Neural cell (in vitro differentiated cells): ENCODE data around the gene TRAF3. TPM values are rescaled to one million over a fixed set of nuclear protein-coding genes. Genes with fewer than 3 reads are reported as not detected.

Experiments
- H2AFZ ChIP-seq: fragments of 200-600, 300-800 bp; sonication (generic), shearing (Covaris generic); 2 replicates; pipeline ENCODE4 v1.6.0; 2014; ENCODE audit warnings: low read depth, mild to moderate bottlenecking, antibody characterized with exemption, low read length, moderate library complexity
- H3F3A ChIP-seq: fragments of 200-600 bp; shearing (Covaris generic); 2 replicates; pipeline ENCODE4 v1.6.1; 2016; ENCODE audit warnings: mild to moderate bottlenecking, moderate library complexity, mixed read lengths, antibody characterized with exemption, low read length; ENCODE audit not compliant: insufficient read depth, poor library complexity, severe bottlenecking
- H3K27ac ChIP-seq: fragments of 200-600, 300-800 bp; sonication (generic), shearing (Covaris generic); 2 replicates; pipeline ENCODE4 v1.5.1; 2014; ENCODE audit warnings: mild to moderate bottlenecking, low read length, moderate library complexity
- H3K27me3 ChIP-seq: fragments of 300-800, 200-600 bp; sonication (generic), shearing (Covaris generic); 2 replicates; pipeline ENCODE4 v1.6.0; 2014; ENCODE audit warnings: mild to moderate bottlenecking, low read depth, low read length, moderate library complexity; ENCODE audit not compliant: insufficient read depth
- H3K36me3 ChIP-seq: fragments of 300-800, 200-600 bp; sonication (generic), shearing (Covaris generic); 2 replicates; pipeline ENCODE4 v1.5.1; 2014; ENCODE audit warnings: mild to moderate bottlenecking, antibody characterized with exemption, low read length, moderate library complexity; ENCODE audit not compliant: insufficient read depth
- H3K4me2 ChIP-seq: fragments of 300-800, 200-600 bp; sonication (generic), shearing (Covaris generic); 2 replicates; pipeline ENCODE4 v1.6.0; 2014; ENCODE audit warnings: mild to moderate bottlenecking, low read length
- H3K4me3 ChIP-seq: fragments of 300-800, 200-600 bp; sonication (generic), shearing (Covaris generic); 2 replicates; pipeline ENCODE4 v1.5.1; 2014; ENCODE audit warnings: mild to moderate bottlenecking, low read length, moderate library complexity
- H3K79me2 ChIP-seq: fragments of 200-600 bp; shearing (Covaris generic); replicated peaks from 2 replicates; pipeline ENCODE4 v1.6.0; 2014; ENCODE audit warnings: mild to moderate bottlenecking, low read length, moderate library complexity; ENCODE audit not compliant: insufficient read depth
- H3K9ac ChIP-seq: fragments of 300-800, 200-600 bp; sonication (generic), shearing (Covaris generic); 2 replicates; pipeline ENCODE4 v1.6.1; 2016; ENCODE audit warnings: mild to moderate bottlenecking, low read length, mixed read lengths
- H3K9me2 ChIP-seq: fragments of 200-600 bp; shearing (Covaris generic); 2 replicates; pipeline ENCODE4 v1.6.1; 2016; ENCODE audit warnings: mild to moderate bottlenecking, low read length, mixed read lengths; ENCODE audit not compliant: insufficient read depth
- H3K9me3 ChIP-seq: fragments of 200-600, 300-800 bp; sonication (generic), shearing (Covaris generic); 2 replicates; pipeline ENCODE4 v1.6.1; 2016; ENCODE audit warnings: mild to moderate bottlenecking, mixed run types, low read length, moderate library complexity, mixed read lengths
- H4K20me1 ChIP-seq: fragments of 200-600 bp; shearing (Covaris generic); 2 replicates; pipeline ENCODE4 v1.6.1; 2016; ENCODE audit warnings: mild to moderate bottlenecking, mixed run types; ENCODE audit not compliant: insufficient read depth
- CTCF ChIP-seq: fragments of 450-650 bp; IDR thresholded peaks from 2 replicates; pipeline ENCODE4 v1.5.1; 2014; ENCODE audit warnings: antibody characterized with exemption, mild to moderate bottlenecking, moderate library complexity; ENCODE audit not compliant: poor library complexity, severe bottlenecking
- EP300 ChIP-seq: fragments of 450-650 bp; conservative IDR thresholded peaks from 2 replicates; pipeline ENCODE4 v1.6.1; 2014; ENCODE audit warnings: antibody characterized with exemption, mild to moderate bottlenecking, moderate library complexity; ENCODE audit not compliant: poor library complexity, severe bottlenecking
- EZH2 ChIP-seq: fragments of 200-600, 300-800 bp; shearing (Covaris generic), sonication (generic); IDR thresholded peaks from 2 replicates; pipeline ENCODE4 v1.6.1; 2014; ENCODE audit warnings: antibody characterized with exemption, low read length, borderline replicate concordance, mild to moderate bottlenecking; ENCODE audit not compliant: insufficient read depth, poor library complexity, severe bottlenecking
- MXI1 ChIP-seq: fragments of 450-650 bp; conservative IDR thresholded peaks from 2 replicates; pipeline ENCODE4 v1.6.1; 2014; ENCODE audit warnings: antibody characterized with exemption, mild to moderate bottlenecking; ENCODE audit not compliant: poor library complexity, severe bottlenecking
- POLR2AphosphoS5 ChIP-seq: IDR thresholded peaks from 2 replicates; pipeline ENCODE4 v1.6.1; 2012
- RAD21 ChIP-seq: fragments of 450-650 bp; conservative IDR thresholded peaks from 2 replicates; pipeline ENCODE4 v1.6.1; 2014; ENCODE audit warnings: antibody characterized with exemption, mild to moderate bottlenecking, moderate library complexity
- REST ChIP-seq: IDR thresholded peaks from 2 replicates; pipeline ENCODE4 v1.6.1; 2012; ENCODE audit warnings: borderline replicate concordance
- SMC3 ChIP-seq: fragments of 450-650 bp; conservative IDR thresholded peaks from 2 replicates; pipeline ENCODE4 v1.6.1; 2014; ENCODE audit warnings: antibody characterized with exemption, mild to moderate bottlenecking, moderate library complexity; ENCODE audit not compliant: poor library complexity
- TAF1 ChIP-seq: IDR thresholded peaks from 2 replicates; pipeline ENCODE4 v1.6.1; 2012; ENCODE audit warnings: low read depth
- polyA plus RNA-seq: library from polyadenylated mRNA; depleted of rRNA; stranded (reverse); fragments of >200 nt; gene quantifications from 2 replicates; pipeline ENCODE4 v1.2.3, GENCODE V29; 2014

Gene TRAF3
- polyA plus RNA-seq, 1 donor from 2014 or later = 13.3 TPM

GRCh38 chr14:102878970-102879460 lies 101.8 kb downstream of the TRAF3 start:
- Histone ChIP-seq H3K9ac (no peak overlapping the region), H3K4me2 (no peak overlapping the region), H3K79me2 (no peaks in the 10 kb centered on the region), H3K27me3 (no peaks in the 10 kb centered on the region), H3K27ac (no peak overlapping the region), H2AFZ (no peak overlapping the region), H3K36me3 (no peaks in the 10 kb centered on the region), H3F3A (no peaks in the 10 kb centered on the region), H4K20me1 (no peaks in the 10 kb centered on the region), H3K9me2 (no peaks in the 10 kb centered on the region), H3K4me3 (no peak overlapping the region), H3K9me3 (no peaks in the 10 kb centered on the region)
- TF ChIP-seq RAD21 = no peak
- no peak for TF ChIP-seq REST
- no peak for TF ChIP-seq EP300
- no peak for TF ChIP-seq CTCF
- no peak for TF ChIP-seq SMC3
- TF ChIP-seq EZH2 = no peak
- TF ChIP-seq MXI1 = no peak
- TF ChIP-seq POLR2AphosphoS5 = no peak
- TF ChIP-seq TAF1 = no peak

- no peaks in the 10 kb centered on the region for H3F3A ChIP-seq
- no peak for TF ChIP-seq SMC3
- TF ChIP-seq CTCF = no peak
- TF ChIP-seq REST = no peak
- no peak for TF ChIP-seq EZH2
- no peak for TF ChIP-seq RAD21
- H3K4me2 ChIP-seq = no peak overlapping the region
- no peaks in the 10 kb centered on the region for H3K27me3 ChIP-seq
- H3K27ac ChIP-seq = no peak overlapping the region
- no peaks in the 10 kb centered on the region for H3K9me2 ChIP-seq
- H4K20me1 ChIP-seq = no peaks in the 10 kb centered on the region
- no peak overlapping the region for H3K9ac ChIP-seq
- H3K36me3 ChIP-seq = no peaks in the 10 kb centered on the region
- no peaks in the 10 kb centered on the region for H3K79me2 ChIP-seq
- no peaks in the 10 kb centered on the region for H3K9me3 ChIP-seq
- no peak overlapping the region for H3K4me3 ChIP-seq
- no peak overlapping the region for H2AFZ ChIP-seq
Measured at GRCh38 chr14:102882226-102882906, 105.1 kb downstream of the TRAF3 start.
